GM19025 (cell line): ENCODE data around the gene HPD.
"Not testable (repeated sequence)": the region's sequence is repeated elsewhere in the genome, so short reads cannot be mapped to it uniquely, and the experiment has no call there.

Source experiments
- ATAC-seq: cut with Tn5 transposase; IDR thresholded peaks from one replicate; pipeline ENCODE4 v1.9.1; 2021; ENCODE audit warnings: mild to moderate bottlenecking, low read depth, moderate library complexity; ENCODE audit not compliant: unreplicated experiment

The HPD gene

GRCh38 chr12:121858662-121859572 lies at the start of gene HPD:
TSS of gene HPD (minus strand) at chr12:121858859. CDS start at chr12:121858823, 36 bp downstream.
- no peak for ATAC-seq

GRCh38 chr12:121905746-121906145 lies 47.1 kb upstream of the HPD start:
- ATAC-seq: no peak

DNA sequence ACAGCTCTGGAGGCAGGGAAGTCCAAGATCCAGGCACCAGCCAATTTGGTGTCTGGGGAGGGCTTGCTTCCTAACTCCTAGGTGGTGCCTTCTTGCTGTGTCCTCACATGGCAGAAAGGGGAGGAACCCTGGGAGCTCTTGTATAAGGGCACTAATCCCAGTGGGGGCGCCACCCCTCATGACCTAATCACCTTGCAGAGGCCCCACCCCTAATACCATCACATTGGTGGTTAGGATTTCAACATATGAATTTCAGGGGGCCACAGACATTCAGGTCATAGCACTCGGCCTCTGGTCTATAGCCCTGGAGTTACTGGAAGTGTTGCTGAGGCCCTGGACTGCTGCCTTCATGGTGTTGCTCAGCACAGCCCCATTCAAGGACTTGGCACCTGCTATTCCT lies 44.5 kb upstream of the HPD start:
- ATAC-seq: no peak

- no peak for ATAC-seq
Measured at GRCh38 chr12:121899590-121899989, 40.9 kb upstream of the HPD start.

DNA sequence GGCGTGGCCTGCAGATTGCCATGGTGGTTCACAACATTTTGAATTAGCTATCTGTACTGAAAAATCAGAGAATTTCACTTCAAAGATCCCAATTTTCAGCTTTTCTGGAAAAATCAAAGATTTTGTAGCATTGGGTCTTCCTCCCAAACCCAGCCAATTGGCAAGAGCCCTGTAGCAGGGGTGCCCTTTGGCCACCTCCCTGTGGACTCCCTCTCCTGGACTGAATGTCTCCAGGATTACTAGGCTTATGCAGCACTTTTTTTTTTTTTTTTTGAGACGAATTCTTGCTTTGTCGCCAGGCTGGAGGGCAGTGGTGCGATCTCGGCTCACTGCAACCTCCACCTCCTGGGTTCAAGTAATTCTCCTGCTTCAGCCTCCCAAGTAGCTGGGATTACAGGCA lies 39.6 kb upstream of the HPD start:
- no peak for ATAC-seq

- ATAC-seq: no peak
Measured at GRCh38 chr12:121894633-121895032, 36.0 kb upstream of the HPD start.

- no peak for ATAC-seq
Measured at GRCh38 chr12:121893961-121894460, 35.4 kb upstream of the HPD start.

DNA sequence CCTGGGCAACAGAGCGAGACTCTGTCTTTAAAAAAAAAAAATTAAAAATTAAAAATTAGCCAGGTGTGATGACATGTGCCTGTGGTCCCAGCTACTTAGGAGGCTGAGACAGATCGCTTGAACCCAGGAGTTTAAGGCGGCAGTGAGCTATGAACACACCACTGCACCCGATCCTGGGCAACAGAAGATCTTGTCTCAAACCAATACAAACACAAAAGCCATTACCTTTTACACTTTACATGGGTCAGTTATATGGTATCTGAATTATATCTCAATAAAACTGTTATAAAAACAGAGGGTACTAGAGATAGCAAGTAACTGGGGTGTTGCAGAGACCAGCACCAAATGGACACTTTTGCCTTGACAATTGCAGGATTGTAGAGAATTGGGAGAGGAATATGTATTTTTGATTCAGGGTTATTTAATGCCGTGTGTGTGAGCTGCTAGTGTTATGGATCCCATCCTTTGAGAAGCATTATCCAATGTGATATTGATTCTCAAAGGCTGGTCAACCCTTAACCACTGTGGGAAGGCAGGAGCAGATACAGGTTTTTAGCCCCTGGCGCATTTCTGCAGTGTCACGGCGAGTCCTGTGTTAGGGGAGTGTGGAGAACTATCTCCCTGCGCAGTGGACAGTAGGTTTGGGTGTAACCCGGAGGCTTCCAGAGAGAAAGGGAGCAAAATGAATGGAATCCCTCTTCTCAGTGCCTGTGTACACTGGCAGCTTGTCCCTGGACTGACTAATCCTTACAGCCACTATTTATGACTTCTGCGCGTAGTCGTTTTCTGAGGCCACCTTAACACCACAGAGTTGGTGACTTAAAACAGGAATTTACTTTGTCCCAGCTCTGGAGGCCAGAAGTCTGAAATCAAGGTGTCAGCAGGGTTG lies 34.3 kb upstream of the HPD start:
- no peak for ATAC-seq

- not testable (repeated sequence) for ATAC-seq
Measured at GRCh38 chr12:121889661-121890060, 31.0 kb upstream of the HPD start.

DNA sequence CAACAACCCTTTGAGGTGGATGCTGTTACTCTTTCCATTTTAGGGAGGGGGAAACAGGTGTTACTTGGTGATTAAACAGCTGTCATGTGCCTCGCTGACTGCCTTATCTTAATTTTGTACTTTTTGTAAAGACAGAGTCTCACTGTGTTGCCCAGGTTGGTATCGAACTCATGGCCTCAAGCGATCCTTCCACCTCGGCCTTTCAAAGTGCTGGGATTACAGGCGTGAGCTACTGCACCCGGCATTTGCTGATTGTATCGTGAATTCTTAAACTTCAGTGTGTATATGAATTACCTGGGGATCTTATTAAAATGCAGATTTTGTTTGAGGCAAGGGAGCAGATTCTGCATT lies 30.6 kb upstream of the HPD start:
- no peak for ATAC-seq

DNA sequence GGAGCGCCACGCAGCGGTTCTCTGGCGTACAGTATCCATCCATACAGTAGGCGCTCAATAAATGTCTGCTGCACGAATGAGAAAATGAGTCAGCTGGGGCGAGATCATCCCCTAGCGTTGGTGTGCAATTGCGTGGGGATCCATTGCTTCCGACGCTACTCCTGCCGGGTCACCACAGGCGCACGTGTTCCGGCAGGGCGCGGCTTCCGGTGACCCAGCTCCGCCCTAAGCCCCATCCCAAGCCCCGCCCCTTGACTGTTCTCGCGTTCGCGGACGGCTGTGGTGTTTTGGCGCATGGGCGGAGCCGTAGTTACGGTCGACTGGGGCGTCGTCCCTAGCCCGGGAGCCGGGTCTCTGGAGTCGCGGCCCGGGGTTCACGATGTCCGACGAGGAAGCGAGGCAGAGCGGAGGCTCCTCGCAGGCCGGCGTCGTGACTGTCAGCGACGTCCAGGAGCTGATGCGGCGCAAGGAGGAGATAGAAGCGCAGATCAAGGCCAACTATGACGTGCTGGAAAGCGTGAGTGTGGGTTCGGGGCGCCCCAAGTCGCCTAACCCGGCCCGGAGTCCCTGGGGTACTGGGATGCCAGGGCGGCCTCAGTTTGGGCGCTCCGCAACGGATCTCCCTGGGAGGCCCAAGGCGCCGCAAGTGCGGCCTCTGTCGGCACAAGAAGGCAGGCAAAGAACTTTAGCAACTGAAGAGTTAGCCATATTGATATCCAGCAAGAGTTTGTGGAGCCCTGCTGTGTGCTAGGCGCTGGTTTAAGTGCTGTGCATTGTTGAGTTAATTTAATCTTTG lies 30.0 kb upstream of the HPD start, which contains the start of gene PSMD9:
PSMD9 (plus strand) TSS at position 313 of the 796 bp plus-strand sequence; CDS start at position 380, 67 bp downstream.
- ATAC-seq: peak; percentile 88

DNA sequence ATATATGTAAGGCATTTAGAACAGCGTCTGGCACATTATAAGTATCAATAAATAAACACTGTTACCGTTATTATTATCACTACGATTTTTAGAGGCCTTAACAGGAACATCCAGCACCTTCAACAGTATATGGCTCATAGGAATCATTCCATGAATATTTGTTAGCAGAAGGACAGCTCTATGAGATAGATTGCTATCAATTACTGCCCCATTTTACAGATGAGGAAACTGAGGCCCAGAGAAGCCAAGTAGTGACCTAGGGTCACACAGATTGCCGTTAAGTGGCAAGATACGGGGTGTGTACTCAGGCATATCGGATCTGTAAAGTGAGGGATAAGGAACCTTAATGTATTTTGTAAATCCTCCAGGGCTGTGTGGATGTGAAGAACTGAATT lies 29.4 kb upstream of the HPD start:
- ATAC-seq: no peak

DNA sequence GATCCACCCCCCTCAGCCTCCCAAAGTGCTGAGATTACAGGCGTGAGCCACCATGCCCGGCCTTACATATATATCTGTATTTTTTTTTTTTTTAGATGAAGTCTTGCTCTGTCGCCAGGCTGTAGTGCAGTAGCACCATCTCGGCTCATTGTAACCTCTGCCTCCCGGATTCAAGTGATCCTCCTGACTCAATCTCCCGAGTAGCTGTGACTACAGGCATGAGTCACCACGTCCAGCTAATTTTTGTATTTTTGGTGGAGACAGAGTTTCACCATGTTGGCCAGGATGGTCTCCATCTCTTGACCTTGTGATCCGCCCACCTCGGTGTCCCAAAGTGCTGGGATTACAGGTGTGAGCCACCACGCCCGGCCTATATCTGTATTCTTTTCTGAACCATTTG lies 26.5 kb upstream of the HPD start:
- ATAC-seq: not testable (repeated sequence)

- no peak for ATAC-seq
Measured at GRCh38 chr12:121883315-121883660, 24.6 kb upstream of the HPD start.

DNA sequence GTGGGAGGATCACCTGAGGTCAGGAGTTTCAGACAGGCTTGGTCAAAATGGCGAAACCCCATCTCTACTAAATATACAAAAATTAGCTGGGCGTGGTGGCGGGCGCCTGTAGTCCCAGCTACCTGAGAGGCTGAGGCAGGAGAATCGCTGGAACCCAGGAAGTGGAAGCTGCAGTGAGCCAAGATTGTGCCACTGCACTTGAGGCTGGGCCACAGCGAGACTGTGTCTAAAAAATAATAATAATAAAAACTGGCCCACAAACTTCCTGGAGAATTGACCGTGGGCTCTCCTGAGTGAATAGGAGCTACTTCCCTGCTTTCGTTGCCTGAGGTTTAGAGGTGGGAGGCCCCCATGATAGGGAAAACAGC lies 17.4 kb upstream of the HPD start:
- not testable (repeated sequence) for ATAC-seq

- no peak for ATAC-seq
Measured at GRCh38 chr12:121875582-121875981, 16.9 kb upstream of the HPD start.

DNA sequence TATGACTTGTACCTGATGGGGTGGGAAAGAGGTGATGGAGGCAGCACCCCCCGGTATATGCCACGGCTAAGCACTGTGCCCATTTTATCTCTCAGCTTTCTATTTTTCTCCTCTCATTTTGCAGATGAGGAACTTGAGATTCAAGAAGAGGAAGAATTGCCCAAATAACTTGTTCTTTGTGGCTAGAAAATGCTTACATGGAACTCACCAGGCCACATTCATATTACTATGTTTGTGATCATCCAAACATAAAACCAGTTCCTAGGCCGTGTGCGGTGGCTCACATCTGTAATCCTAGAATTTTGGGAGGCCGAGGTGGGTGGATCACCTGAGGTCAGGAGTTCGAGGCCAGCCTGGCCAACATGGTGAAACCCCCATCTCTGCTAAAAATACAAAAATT lies 15.4 kb upstream of the HPD start:
- ATAC-seq: no peak

DNA sequence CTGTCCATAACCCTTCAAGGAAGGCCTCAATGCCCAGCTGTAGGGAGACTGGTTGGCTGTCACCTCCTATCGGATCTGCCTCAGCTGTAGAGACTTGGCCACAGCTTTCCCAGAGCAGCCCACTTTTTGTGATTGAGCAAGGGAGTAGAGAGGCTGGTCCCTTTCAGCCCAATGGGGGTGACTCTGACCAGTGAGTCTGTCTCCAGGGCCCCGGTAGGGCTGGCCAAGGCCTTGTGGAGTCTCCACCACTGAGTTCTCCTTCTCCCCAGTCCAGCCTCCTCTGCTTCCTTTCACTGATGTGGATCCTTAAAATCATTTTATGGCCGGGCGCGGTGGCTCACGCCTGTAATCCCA lies 14.5 kb upstream of the HPD start:
- no peak for ATAC-seq

DNA sequence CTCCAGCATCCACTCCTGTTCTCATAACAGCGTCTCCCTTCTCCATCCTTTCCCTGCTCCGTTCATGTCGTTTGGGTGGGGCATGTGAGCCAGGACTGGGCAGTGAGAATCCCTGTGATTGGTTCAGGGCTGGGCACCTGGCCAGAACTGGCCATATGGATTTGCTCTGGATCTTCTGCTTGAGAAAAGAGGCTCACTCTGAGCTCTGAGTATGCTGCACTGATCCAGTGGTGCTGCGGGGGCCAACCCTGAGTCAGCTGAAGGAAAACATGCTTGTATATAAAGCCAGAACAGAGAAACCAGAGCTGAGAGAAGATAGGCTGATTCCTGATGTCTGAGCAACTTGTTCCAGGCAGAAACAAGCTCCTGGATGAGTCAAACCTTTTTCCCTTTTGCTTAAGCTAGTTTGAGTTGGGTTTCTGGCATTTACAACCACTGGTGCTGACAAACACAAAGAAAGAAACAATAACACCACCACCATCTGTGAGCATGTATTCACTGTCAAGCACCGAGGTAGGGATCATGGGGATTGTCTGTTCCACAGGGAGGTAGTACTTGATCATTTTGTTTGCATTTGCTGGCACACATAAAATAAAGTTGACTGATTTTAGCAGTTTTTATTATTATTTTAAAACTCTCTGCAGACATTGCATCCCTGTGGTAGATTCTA lies 14.0 kb upstream of the HPD start:
- ATAC-seq: no peak

DNA sequence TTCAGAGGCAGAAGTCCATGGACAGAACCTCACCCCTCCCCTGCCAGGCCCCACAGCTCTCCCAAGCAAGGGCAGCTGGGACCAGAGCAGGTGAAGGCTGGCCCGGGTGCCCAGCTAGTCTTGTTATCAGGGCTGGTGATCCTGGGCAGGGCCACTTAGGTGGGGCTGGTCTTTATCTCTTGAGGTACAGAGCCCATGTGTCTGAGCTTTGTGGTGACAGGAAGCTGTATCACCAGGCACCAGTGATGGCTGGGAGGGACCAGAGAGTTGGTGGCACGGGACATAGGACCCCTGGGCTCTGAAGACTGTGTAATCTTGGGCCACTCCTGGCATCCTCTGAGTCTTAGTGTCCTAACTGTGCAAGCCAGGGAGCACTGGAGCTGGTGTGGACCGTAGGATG lies 12.8 kb upstream of the HPD start:
- no peak for ATAC-seq
